C4-2B (cell line): ENCODE measurements around the gene NKX3-2.

Source experiments
- H3K27ac ChIP-seq: fragments of 450-650 bp; 2 replicates; pipeline ENCODE4 v1.5.1; 2017
- CTCF ChIP-seq: fragments of 450-650 bp; conservative IDR thresholded peaks from 2 replicates; pipeline ENCODE4 v1.5.1; 2017; ENCODE audit warnings: mild to moderate bottlenecking
- ZFX ChIP-seq: fragments of 450-650 bp; IDR thresholded peaks from 2 replicates; pipeline ENCODE4 v1.6.1; 2017

NKX3-2 gene

GRCh38 chr4:13493793-13494192, 50.5 kb downstream of the NKX3-2 start:
- TF ChIP-seq CTCF (no peak), ZFX (no peak)

GRCh38 chr4:13492747-13493146, 51.6 kb downstream of the NKX3-2 start:
- no peak for TF ChIP-seq CTCF
- TF ChIP-seq ZFX, result no peak
- H3K27ac ChIP-seq, result no peak overlapping the region

More at GRCh38 chr4:13493793-13494192, 50.5 kb downstream of the NKX3-2 start:
- H3K27ac ChIP-seq, result no peak overlapping the region
